CD14-positive monocyte (primary cell): Measurements from ENCODE around the gene JAK2. TPM values are rescaled to one million over a fixed set of nuclear protein-coding genes. Genes with fewer than 3 reads are reported as not detected.
A peak's percentile ranks its signal among the peaks of the same experiment; 100 is the strongest.

Experiments used
- DNase-seq, 3 donors: peaks; one replicate each; pipeline ENCODE4 v3.0.0-alpha.2; 2011 to 2022
- H2AFZ ChIP-seq: 2 replicates; pipeline ENCODE4 v1.6.0; 2012; ENCODE audit warnings: mild to moderate bottlenecking, low read depth, low read length, inconsistent platforms; ENCODE audit not compliant: insufficient read depth, poor library complexity, severe bottlenecking
- H3K27ac ChIP-seq, 2 donors: 1 replicate in 1 of 2; 2 replicates in 1 of 2; pipeline ENCODE4 v1.5.1; 2012 to 2013; ENCODE audit warnings: low read length in 2 of 2, control low read depth in 1 of 2, inconsistent platforms in 1 of 2, low read depth in 1 of 2, mild to moderate bottlenecking in 1 of 2
- H3K27me3 ChIP-seq, 2 donors: one replicate each; pipeline versions ENCODE4 v1.6.0 to v1.6.1; 2011 to 2013; ENCODE audit warnings: low read length in 2 of 2; ENCODE audit not compliant: control insufficient read depth in 2 of 2, insufficient read depth in 2 of 2
- H3K36me3 ChIP-seq, 2 donors: replicated peaks in 1 of 2; 1 replicate in 1 of 2; 2 replicates in 1 of 2; pipeline versions ENCODE4 v1.5.1 to v1.6.1; 2012 to 2013; ENCODE audit warnings: low read length in 2 of 2, control low read depth in 1 of 2, inconsistent platforms in 1 of 2, mild to moderate bottlenecking in 1 of 2; ENCODE audit not compliant: insufficient read depth in 2 of 2, control insufficient read depth in 1 of 2
- H3K4me1 ChIP-seq, 2 donors: 1 replicate in 1 of 2; 2 replicates in 1 of 2; pipeline versions ENCODE4 v1.5.1 to v1.6.1; 2012 to 2013; ENCODE audit warnings: low read length in 2 of 2, control low read depth in 1 of 2, inconsistent platforms in 1 of 2, mild to moderate bottlenecking in 1 of 2, moderate library complexity in 1 of 2; ENCODE audit not compliant: insufficient read depth in 2 of 2, control insufficient read depth in 1 of 2
- H3K4me2 ChIP-seq: replicated peaks from 2 replicates; pipeline ENCODE3; 2012; ENCODE audit warnings: low read length, moderate library complexity, mild to moderate bottlenecking; ENCODE audit not compliant: poor library complexity, severe bottlenecking; ENCODE audit errors: extremely low read depth
- H3K4me3 ChIP-seq, 3 experiments: fragments of 200-600 bp in 1 of 3; sonication (generic) in 1 of 3; replicated peaks in 1 of 3; 1 replicate in 2 of 3; 2 replicates in 1 of 3; pipeline ENCODE4 v1.5.1; 2011 to 2013; ENCODE audit warnings: low read length in 3 of 3, mild to moderate bottlenecking in 3 of 3, control low read depth in 2 of 3, low read depth in 2 of 3, inconsistent platforms in 1 of 3, moderate library complexity in 1 of 3
- H3K79me2 ChIP-seq: 2 replicates; pipeline ENCODE4 v1.6.0; 2012; ENCODE audit warnings: mild to moderate bottlenecking, control low read depth, inconsistent platforms, low read length, moderate library complexity; ENCODE audit not compliant: insufficient read depth
- H3K9ac ChIP-seq: 2 replicates; pipeline ENCODE4 v1.6.0; 2017; ENCODE audit warnings: low read length, mild to moderate bottlenecking; ENCODE audit not compliant: insufficient read depth, poor library complexity, severe bottlenecking
- H3K9me3 ChIP-seq, 2 donors: replicated peaks in 1 of 2; 1 replicate in 1 of 2; 2 replicates in 1 of 2; pipeline versions ENCODE4 v1.5.1 to v1.6.1; 2012 to 2013; ENCODE audit warnings: low read length in 2 of 2, control low read depth in 1 of 2; ENCODE audit not compliant: control insufficient read depth in 1 of 2, insufficient read depth in 1 of 2
- H4K20me1 ChIP-seq: 2 replicates; pipeline ENCODE4 v1.6.0; 2012; ENCODE audit warnings: mild to moderate bottlenecking, low read length, control low read depth, moderate library complexity; ENCODE audit not compliant: insufficient read depth
- H3K27ac Mint-ChIP-seq, 7 donors: one replicate each; pipeline ENCODE4 v1.8.0; 2020; ENCODE audit warnings: mild to moderate bottlenecking in 7 of 7, mixed read lengths in 7 of 7, moderate library complexity in 6 of 7, inconsistent platforms in 2 of 7
- H3K27me3 Mint-ChIP-seq, 3 donors: one replicate each; pipeline ENCODE4 v1.8.0; 2021 to 2022; ENCODE audit warnings: low read depth in 3 of 3, mild to moderate bottlenecking in 3 of 3, mixed read lengths in 3 of 3, moderate library complexity in 3 of 3, inconsistent platforms in 1 of 3
- H3K36me3 Mint-ChIP-seq, 2 donors: one replicate each; pipeline ENCODE4 v1.8.0; 2020; ENCODE audit warnings: mixed read lengths in 2 of 2, inconsistent platforms in 1 of 2, mild to moderate bottlenecking in 1 of 2
- H3K4me1 Mint-ChIP-seq: one replicate; pipeline ENCODE4 v1.8.0; 2020; ENCODE audit warnings: mild to moderate bottlenecking, mixed read lengths
- H3K4me3 Mint-ChIP-seq, 2 donors: one replicate each; pipeline ENCODE4 v1.8.0; 2020; ENCODE audit warnings: mild to moderate bottlenecking in 2 of 2, mixed read lengths in 2 of 2, moderate library complexity in 1 of 2
- H3K9me3 Mint-ChIP-seq, 7 donors: one replicate each; pipeline ENCODE4 v1.8.0; 2020 to 2022; ENCODE audit warnings: mixed read lengths in 7 of 7, mild to moderate bottlenecking in 6 of 7, moderate library complexity in 6 of 7, inconsistent platforms in 2 of 7
- WGBS: methylation state at CpG from one replicate; pipeline ENCODE4 v1.1.5; 2013; ENCODE audit warnings: missing lambda C conversion rate; ENCODE audit not compliant: insufficient coverage; 5-methylcytosine and 5-hydroxymethylcytosine counted together
- intact Hi-C, 2 donors: fragments of 100-400 bp; cut with micrococcal nuclease; formaldehyde crosslinking; loops; one replicate each; pipeline versions ENCODE4 v1.15.0 to v1.15.1; 2023
- polyA plus RNA-seq, 3 donors: library from polyadenylated mRNA; depleted of rRNA in 1 of 3; unstranded in 2 of 3; stranded (reverse) in 1 of 3; fragments of 300-500 nt in 2 of 3; fragments of >200 nt in 1 of 3; fragmentation: Illumina TruSeq in 2 of 3; gene quantifications; 1 replicate in 2 of 3; 2 replicates in 1 of 3; pipeline ENCODE4 v1.2.3, GENCODE V29; 2012 to 2021
- TF ChIP-seq, protein P1 (sequence below): fragments of 200-600 bp; IDR thresholded peaks from one replicate; pipeline ENCODE4 v1.8.0; 2022; ENCODE audit warnings: antibody characterized with exemption, mild to moderate bottlenecking

JAK2 gene
- polyA plus RNA-seq, 3 donors, result 23.5 to 34.7 (median 33.0) TPM

DNA sequence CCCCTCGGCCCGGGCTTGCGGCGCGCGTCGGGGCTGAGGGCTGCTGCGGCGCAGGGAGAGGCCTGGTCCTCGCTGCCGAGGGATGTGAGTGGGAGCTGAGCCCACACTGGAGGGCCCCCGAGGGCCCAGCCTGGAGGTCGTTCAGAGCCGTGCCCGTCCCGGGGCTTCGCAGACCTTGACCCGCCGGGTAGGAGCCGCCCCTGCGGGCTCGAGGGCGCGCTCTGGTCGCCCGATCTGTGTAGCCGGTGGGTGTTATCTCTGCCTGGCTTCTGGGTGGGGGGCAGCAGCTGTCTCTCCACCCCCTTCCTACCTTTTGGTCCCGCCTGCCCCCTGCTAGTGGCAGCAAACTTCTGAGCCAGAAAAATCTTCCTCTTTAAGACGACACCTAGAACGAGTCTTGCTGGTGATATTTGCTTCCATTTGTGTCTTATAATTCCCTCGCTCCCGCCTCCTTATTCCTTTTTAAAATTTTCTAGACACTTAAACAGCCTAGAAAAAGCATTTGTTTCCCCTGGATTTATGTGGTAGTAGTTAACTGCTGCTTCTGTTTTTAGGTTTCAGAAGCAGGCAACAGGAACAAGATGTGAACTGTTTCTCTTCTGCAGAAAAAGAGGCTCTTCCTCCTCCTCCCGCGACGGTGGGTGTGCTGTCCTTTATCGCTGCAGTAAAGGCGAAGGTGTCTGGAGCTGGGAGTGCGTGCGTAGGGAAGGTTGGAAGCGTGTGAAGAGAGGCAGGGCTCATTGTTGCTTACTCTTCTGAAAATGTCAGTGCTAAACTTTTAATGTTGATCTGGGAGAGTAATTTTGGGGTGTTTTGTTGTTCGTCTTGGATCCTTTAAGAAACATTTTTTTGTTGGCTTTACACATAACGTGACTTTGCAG, 554 bp downstream of the JAK2 start:
- intact Hi-C loops, result loop anchor here (2.0 to 10.0 kb wide), 6 partner anchors 47 to 639 kb away; partner anchors contain the start of genes CD274 (in 1 of the 2), CDC37L1 (in 1 of the 2), RCL1 (in 1 of the 2) and RIC1 (in 1 of the 2)
- Histone ChIP-seq H3K9me3 (no peaks in the 10 kb centered on the region), H2AFZ (peak overlapping the region; percentile 83), H4K20me1 (peaks cover 48% of the 10 kb centered on the region), H3K27ac (peak overlapping the region; percentile 96 to 99), H3K4me3 (peak overlapping the region; percentile 88 to 96 (median 93)), H3K4me2 (peak overlapping the region; percentile 96), H3K79me2 (peaks cover 61% of the 10 kb centered on the region), H3K4me1 (peaks cover 62 to 84% of the 10 kb centered on the region in 2 donors), H3K36me3 (peaks cover 10 to 28% of the 10 kb centered on the region in 2 donors), H3K9ac (peak overlapping the region; percentile 91), H3K27me3 (no peaks in the 10 kb centered on the region)
- no peaks in the 10 kb centered on the region for H3K9me3 Mint-ChIP-seq
- peak in 2 of 3 donors; percentile 49 to 53 for DNase-seq
- no peaks in the 10 kb centered on the region for H3K27me3 Mint-ChIP-seq
- TF ChIP-seq, protein P1, sequence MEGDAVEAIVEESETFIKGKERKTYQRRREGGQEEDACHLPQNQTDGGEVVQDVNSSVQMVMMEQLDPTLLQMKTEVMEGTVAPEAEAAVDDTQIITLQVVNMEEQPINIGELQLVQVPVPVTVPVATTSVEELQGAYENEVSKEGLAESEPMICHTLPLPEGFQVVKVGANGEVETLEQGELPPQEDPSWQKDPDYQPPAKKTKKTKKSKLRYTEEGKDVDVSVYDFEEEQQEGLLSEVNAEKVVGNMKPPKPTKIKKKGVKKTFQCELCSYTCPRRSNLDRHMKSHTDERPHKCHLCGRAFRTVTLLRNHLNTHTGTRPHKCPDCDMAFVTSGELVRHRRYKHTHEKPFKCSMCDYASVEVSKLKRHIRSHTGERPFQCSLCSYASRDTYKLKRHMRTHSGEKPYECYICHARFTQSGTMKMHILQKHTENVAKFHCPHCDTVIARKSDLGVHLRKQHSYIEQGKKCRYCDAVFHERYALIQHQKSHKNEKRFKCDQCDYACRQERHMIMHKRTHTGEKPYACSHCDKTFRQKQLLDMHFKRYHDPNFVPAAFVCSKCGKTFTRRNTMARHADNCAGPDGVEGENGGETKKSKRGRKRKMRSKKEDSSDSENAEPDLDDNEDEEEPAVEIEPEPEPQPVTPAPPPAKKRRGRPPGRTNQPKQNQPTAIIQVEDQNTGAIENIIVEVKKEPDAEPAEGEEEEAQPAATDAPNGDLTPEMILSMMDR, result peak; percentile 15
- peak overlapping the region; percentile 89 to 99 (median 97) for H3K27ac Mint-ChIP-seq
- no peak overlapping the region for H3K4me3 Mint-ChIP-seq
- 0% methylated on average over 28 of the region's 42 CpGs for WGBS
- H3K36me3 Mint-ChIP-seq, result peaks cover 4% of the 10 kb centered on the region in 2 donors
- H3K4me1 Mint-ChIP-seq, result peaks cover 43% of the 10 kb centered on the region

DNA sequence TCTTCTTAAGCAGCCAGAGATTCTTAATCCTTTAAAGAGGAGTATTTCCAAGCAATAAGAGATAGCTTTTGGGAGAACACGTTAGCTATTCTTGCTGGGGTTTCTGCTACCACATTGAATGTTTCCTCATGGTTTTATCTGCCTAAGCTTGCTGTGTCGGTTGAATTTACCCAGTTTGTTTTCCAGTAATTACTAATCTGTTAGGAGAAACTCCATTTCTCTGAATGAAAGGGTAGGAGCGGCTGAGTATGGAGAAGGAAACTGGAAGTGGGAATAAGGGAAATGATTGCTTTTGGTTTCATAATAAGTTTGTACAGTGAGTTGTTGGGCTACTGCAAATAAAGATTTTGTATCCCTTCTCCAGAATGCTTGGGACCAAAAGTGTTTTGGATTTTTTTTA, 1.2 kb downstream of the JAK2 start:
- Mint-ChIP-seq H3K9me3 (no peaks in the 10 kb centered on the region), H3K27ac (peak overlapping the region; percentile 89 to 99 (median 93)), H3K36me3 (peaks cover 4% of the 10 kb centered on the region in 2 donors), H3K4me1 (peaks cover 41% of the 10 kb centered on the region), H3K4me3 (no peak overlapping the region), H3K27me3 (no peaks in the 10 kb centered on the region)
- Histone ChIP-seq H3K9ac (peak overlapping the region; percentile 91), H4K20me1 (peaks cover 55% of the 10 kb centered on the region), H3K36me3 (peaks cover 15 to 35% of the 10 kb centered on the region in 2 donors), H3K27me3 (no peaks in the 10 kb centered on the region), H3K27ac (peak overlapping the region in 1 of 2 donors; percentile 96), H3K79me2 (peaks cover 68% of the 10 kb centered on the region), H3K9me3 (no peaks in the 10 kb centered on the region), H3K4me1 (peaks cover 56 to 77% of the 10 kb centered on the region in 2 donors), H3K4me2 (peak overlapping the region; percentile 96), H2AFZ (peak overlapping the region; percentile 83), H3K4me3 (peak overlapping the region; percentile 88 to 96 (median 93))
- intact Hi-C loops, result loop anchor here (2.0 to 10.0 kb wide), 5 partner anchors 191 to 639 kb away; partner anchors contain the start of genes CD274 (in 1 of the 2), CDC37L1 (in 1 of the 2), RCL1 (in 1 of the 2) and RIC1 (in 1 of the 2)
- TF ChIP-seq, protein P1, result no peak
- peak in 1 of 3 donors; percentile 43 for DNase-seq
- 0% methylated on average over 2 of the region's 3 CpGs for WGBS
